ENCODE data around the gene GRM3. TPM values are rescaled to one million over a fixed set of nuclear protein-coding genes. Genes with fewer than 3 reads are reported as not detected.

GRM3 gene
- total and polyA plus RNA-seq, 5 donors from 2014 or later: not detected

GRCh38 chr7:86664991-86665390, 21.3 kb downstream of the GRM3 start:
- Histone ChIP-seq H3K36me3 (ENCODE audit: control insufficient read depth, insufficient read depth, low read length) (no peaks in the 10 kb centered on the region), H3K4me3 (ENCODE audit: low read depth, low read length) (no peak overlapping the region), H3K27me3 (ENCODE audit: control insufficient read depth, insufficient read depth, low read length) (no peaks in the 10 kb centered on the region), H3K27ac (ENCODE audit: insufficient read depth, low read length, poor library complexity, severe bottlenecking) (no peak overlapping the region), H3K9me3 (ENCODE audit: control insufficient read depth in 2 of 2, low read length in 2 of 2) (no peaks in the 10 kb centered on the region), H3K4me1 (ENCODE audit: control insufficient read depth, insufficient read depth, low read length, poor library complexity, severe bottlenecking) (no peaks in the 10 kb centered on the region)
- Mint-ChIP-seq H3K4me1 (no peaks in the 10 kb centered on the region), H3K36me3 (no peaks in the 10 kb centered on the region), H3K27me3 (no peaks in the 10 kb centered on the region), H3K4me3 (no peak overlapping the region), H3K27ac (no peak overlapping the region), H3K9me3 (peaks cover 0 to 4% (median 0%) of the 10 kb centered on the region in 7 donors)
- ATAC-seq (ENCODE audit: low read depth in 2 of 2) (no peak), DNase-seq (no peak)

DNA sequence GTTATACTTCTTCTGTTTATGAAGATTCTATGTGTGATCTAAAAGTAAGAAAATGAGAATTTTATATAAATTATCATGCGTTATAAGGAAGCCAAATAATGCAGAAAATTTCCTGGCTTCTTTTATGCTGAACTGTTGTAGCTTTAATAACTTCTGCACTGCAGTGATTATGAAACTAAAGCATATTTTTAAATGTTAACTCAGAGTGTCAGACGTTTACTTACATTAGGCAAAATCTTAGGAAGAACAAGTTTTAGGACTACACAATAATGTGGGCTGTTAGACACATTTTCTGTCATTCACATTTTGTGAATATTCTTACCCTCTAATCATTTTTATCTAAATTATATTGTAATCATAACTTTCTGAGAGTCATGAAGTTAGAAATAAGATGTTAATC, 22.0 kb downstream of the GRM3 start:
- Histone ChIP-seq H3K9me3 (ENCODE audit: control insufficient read depth in 2 of 2, low read length in 2 of 2) (no peaks in the 10 kb centered on the region), H3K36me3 (ENCODE audit: control insufficient read depth, insufficient read depth, low read length) (no peaks in the 10 kb centered on the region), H3K4me1 (ENCODE audit: control insufficient read depth, insufficient read depth, low read length, poor library complexity, severe bottlenecking) (no peaks in the 10 kb centered on the region), H3K27me3 (ENCODE audit: control insufficient read depth, insufficient read depth, low read length) (no peaks in the 10 kb centered on the region), H3K4me3 (ENCODE audit: low read depth, low read length) (no peak overlapping the region), H3K27ac (ENCODE audit: insufficient read depth, low read length, poor library complexity, severe bottlenecking) (no peak overlapping the region)
- no peak overlapping the region for H3K4me3 Mint-ChIP-seq
- no peak for ATAC-seq (ENCODE audit: low read depth in 2 of 2)
- no peak overlapping the region for H3K27ac Mint-ChIP-seq
- H3K27me3 Mint-ChIP-seq: no peaks in the 10 kb centered on the region
- peaks cover 0 to 7% (median 0%) of the 10 kb centered on the region in 7 donors for H3K9me3 Mint-ChIP-seq
- H3K36me3 Mint-ChIP-seq: no peaks in the 10 kb centered on the region
- no peak for DNase-seq
- no peaks in the 10 kb centered on the region for H3K4me1 Mint-ChIP-seq

DNA sequence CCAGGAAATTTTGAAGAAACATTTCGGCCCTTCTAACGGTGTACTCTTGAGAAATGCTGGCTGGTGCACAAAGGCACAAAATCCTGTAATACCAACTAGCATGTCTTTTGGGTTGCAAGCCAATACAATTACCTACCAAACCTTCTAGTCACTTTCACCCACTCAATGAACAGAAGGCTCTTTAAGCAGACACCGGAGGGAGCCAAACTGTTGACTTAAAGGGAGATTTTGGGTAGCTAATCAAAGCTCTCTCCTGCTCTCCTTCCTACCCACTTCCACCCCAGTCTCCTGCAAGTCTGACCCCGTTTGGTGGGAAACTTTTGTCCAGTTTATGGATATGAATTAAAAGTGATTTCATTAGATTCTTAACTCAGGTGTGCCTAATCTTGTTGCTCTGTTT, 24.0 kb downstream of the GRM3 start:
- Mint-ChIP-seq H3K36me3 (no peaks in the 10 kb centered on the region), H3K27me3 (no peaks in the 10 kb centered on the region), H3K27ac (no peak overlapping the region), H3K9me3 (peaks cover 0 to 7% (median 0%) of the 10 kb centered on the region in 7 donors), H3K4me1 (no peaks in the 10 kb centered on the region), H3K4me3 (no peak overlapping the region)
- Histone ChIP-seq H3K4me3 (ENCODE audit: low read depth, low read length) (no peak overlapping the region), H3K9me3 (ENCODE audit: control insufficient read depth in 2 of 2, low read length in 2 of 2) (no peaks in the 10 kb centered on the region), H3K27ac (ENCODE audit: insufficient read depth, low read length, poor library complexity, severe bottlenecking) (no peak overlapping the region), H3K4me1 (ENCODE audit: control insufficient read depth, insufficient read depth, low read length, poor library complexity, severe bottlenecking) (no peaks in the 10 kb centered on the region), H3K27me3 (ENCODE audit: control insufficient read depth, insufficient read depth, low read length) (no peaks in the 10 kb centered on the region), H3K36me3 (ENCODE audit: control insufficient read depth, insufficient read depth, low read length) (no peaks in the 10 kb centered on the region)
- ATAC-seq (ENCODE audit: low read depth in 2 of 2) (no peak), DNase-seq (no peak)

DNA sequence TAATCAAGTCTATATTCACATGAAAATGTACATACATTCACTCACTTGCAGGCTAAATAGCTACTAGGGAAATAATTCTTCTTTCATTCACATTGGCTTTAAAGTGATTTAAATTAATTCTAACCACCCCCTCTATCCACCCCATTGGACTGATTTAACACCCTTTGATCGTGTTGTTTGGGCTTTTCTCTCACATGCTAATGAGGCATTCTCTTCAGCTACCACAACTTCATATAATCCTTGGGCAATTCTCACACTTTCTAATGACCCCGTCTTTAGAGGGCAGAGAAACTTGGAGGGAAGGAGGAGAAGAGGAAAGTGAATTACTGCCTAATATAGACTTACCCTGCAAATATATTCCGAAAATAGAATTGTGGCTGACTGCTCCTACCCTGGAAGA, 24.6 kb downstream of the GRM3 start:
- no peak overlapping the region for H3K4me3 Mint-ChIP-seq
- ATAC-seq (ENCODE audit: low read depth in 2 of 2): no peak
- no peaks in the 10 kb centered on the region for H3K27me3 Mint-ChIP-seq
- no peak overlapping the region for H3K27ac ChIP-seq (ENCODE audit: insufficient read depth, low read length, poor library complexity, severe bottlenecking)
- peaks cover 0 to 7% (median 3%) of the 10 kb centered on the region in 7 donors for H3K9me3 Mint-ChIP-seq
- DNase-seq: no peak
- no peaks in the 10 kb centered on the region for H3K27me3 ChIP-seq (ENCODE audit: control insufficient read depth, insufficient read depth, low read length)
- no peak overlapping the region for H3K27ac Mint-ChIP-seq
- no peaks in the 10 kb centered on the region for H3K36me3 ChIP-seq (ENCODE audit: control insufficient read depth, insufficient read depth, low read length)
- no peaks in the 10 kb centered on the region for H3K9me3 ChIP-seq (ENCODE audit: control insufficient read depth in 2 of 2, low read length in 2 of 2)
- no peaks in the 10 kb centered on the region for H3K36me3 Mint-ChIP-seq
- no peaks in the 10 kb centered on the region for H3K4me1 Mint-ChIP-seq
- no peaks in the 10 kb centered on the region for H3K4me1 ChIP-seq (ENCODE audit: control insufficient read depth, insufficient read depth, low read length, poor library complexity, severe bottlenecking)
- no peak overlapping the region for H3K4me3 ChIP-seq (ENCODE audit: low read depth, low read length)

DNA sequence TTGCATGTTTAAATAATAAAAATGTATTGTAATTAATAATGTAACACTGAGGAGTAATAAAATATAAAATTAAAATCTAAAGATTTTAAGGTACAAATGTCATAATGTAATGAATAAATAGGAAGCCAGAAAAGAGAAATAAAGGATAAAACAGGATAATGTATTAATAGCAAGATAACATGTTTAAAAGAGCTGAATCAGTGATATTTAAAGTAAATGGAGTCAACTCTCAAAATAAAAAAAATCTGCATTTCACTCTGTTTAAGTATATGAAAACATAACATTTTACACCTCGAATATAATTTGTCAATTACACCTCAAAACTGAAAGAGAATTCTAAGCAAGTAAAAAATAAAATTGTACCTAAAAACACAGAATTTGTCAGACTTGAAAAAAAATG, 44.1 kb downstream of the GRM3 start:
- Histone ChIP-seq H3K9me3 (ENCODE audit: control insufficient read depth in 2 of 2, low read length in 2 of 2) (no peaks in the 10 kb centered on the region), H3K36me3 (ENCODE audit: control insufficient read depth, insufficient read depth, low read length) (no peaks in the 10 kb centered on the region), H3K27me3 (ENCODE audit: control insufficient read depth, insufficient read depth, low read length) (no peaks in the 10 kb centered on the region), H3K4me3 (ENCODE audit: low read depth, low read length) (no peak overlapping the region), H3K4me1 (ENCODE audit: control insufficient read depth, insufficient read depth, low read length, poor library complexity, severe bottlenecking) (no peaks in the 10 kb centered on the region), H3K27ac (ENCODE audit: insufficient read depth, low read length, poor library complexity, severe bottlenecking) (no peak overlapping the region)
- H3K36me3 Mint-ChIP-seq: no peaks in the 10 kb centered on the region
- DNase-seq: no peak
- no peak overlapping the region for H3K4me3 Mint-ChIP-seq
- H3K4me1 Mint-ChIP-seq: no peaks in the 10 kb centered on the region
- no peak overlapping the region for H3K27ac Mint-ChIP-seq
- peaks cover 0 to 5% (median 0%) of the 10 kb centered on the region in 7 donors for H3K9me3 Mint-ChIP-seq
- ATAC-seq (ENCODE audit: low read depth in 2 of 2): no peak
- H3K27me3 Mint-ChIP-seq: no peaks in the 10 kb centered on the region

GRCh38 chr7:86689363-86689762, 45.7 kb downstream of the GRM3 start:
- no peak overlapping the region for H3K27ac Mint-ChIP-seq
- no peaks in the 10 kb centered on the region for H3K4me1 ChIP-seq (ENCODE audit: control insufficient read depth, insufficient read depth, low read length, poor library complexity, severe bottlenecking)
- peaks cover 0 to 3% (median 0%) of the 10 kb centered on the region in 7 donors for H3K9me3 Mint-ChIP-seq
- DNase-seq: no peak
- no peaks in the 10 kb centered on the region for H3K27me3 ChIP-seq (ENCODE audit: control insufficient read depth, insufficient read depth, low read length)
- no peak overlapping the region for H3K27ac ChIP-seq (ENCODE audit: insufficient read depth, low read length, poor library complexity, severe bottlenecking)
- no peaks in the 10 kb centered on the region for H3K4me1 Mint-ChIP-seq
- H3K27me3 Mint-ChIP-seq: no peaks in the 10 kb centered on the region
- H3K4me3 Mint-ChIP-seq: no peak overlapping the region
- H3K36me3 ChIP-seq (ENCODE audit: control insufficient read depth, insufficient read depth, low read length): no peaks in the 10 kb centered on the region
- ATAC-seq (ENCODE audit: low read depth in 2 of 2): no peak
- H3K9me3 ChIP-seq (ENCODE audit: control insufficient read depth in 2 of 2, low read length in 2 of 2): no peaks in the 10 kb centered on the region
- H3K4me3 ChIP-seq (ENCODE audit: low read depth, low read length): no peak overlapping the region
- H3K36me3 Mint-ChIP-seq: no peaks in the 10 kb centered on the region

- H3K9me3 Mint-ChIP-seq: peaks cover 0 to 3% (median 0%) of the 10 kb centered on the region in 7 donors
- no peak overlapping the region for H3K27ac Mint-ChIP-seq
- no peak overlapping the region for H3K4me3 Mint-ChIP-seq
- no peaks in the 10 kb centered on the region for H3K27me3 ChIP-seq (ENCODE audit: control insufficient read depth, insufficient read depth, low read length)
- H3K27me3 Mint-ChIP-seq: no peaks in the 10 kb centered on the region
- H3K36me3 Mint-ChIP-seq: no peaks in the 10 kb centered on the region
- H3K36me3 ChIP-seq (ENCODE audit: control insufficient read depth, insufficient read depth, low read length): no peaks in the 10 kb centered on the region
- DNase-seq: no peak
- no peak for ATAC-seq (ENCODE audit: low read depth in 2 of 2)
- no peaks in the 10 kb centered on the region for H3K4me1 ChIP-seq (ENCODE audit: control insufficient read depth, insufficient read depth, low read length, poor library complexity, severe bottlenecking)
- no peaks in the 10 kb centered on the region for H3K9me3 ChIP-seq (ENCODE audit: control insufficient read depth in 2 of 2, low read length in 2 of 2)
- H3K4me3 ChIP-seq (ENCODE audit: low read depth, low read length): no peak overlapping the region
- H3K27ac ChIP-seq (ENCODE audit: insufficient read depth, low read length, poor library complexity, severe bottlenecking): no peak overlapping the region
- no peaks in the 10 kb centered on the region for H3K4me1 Mint-ChIP-seq
Observed at GRCh38 chr7:86692755-86693154, 49.0 kb downstream of the GRM3 start.

DNA sequence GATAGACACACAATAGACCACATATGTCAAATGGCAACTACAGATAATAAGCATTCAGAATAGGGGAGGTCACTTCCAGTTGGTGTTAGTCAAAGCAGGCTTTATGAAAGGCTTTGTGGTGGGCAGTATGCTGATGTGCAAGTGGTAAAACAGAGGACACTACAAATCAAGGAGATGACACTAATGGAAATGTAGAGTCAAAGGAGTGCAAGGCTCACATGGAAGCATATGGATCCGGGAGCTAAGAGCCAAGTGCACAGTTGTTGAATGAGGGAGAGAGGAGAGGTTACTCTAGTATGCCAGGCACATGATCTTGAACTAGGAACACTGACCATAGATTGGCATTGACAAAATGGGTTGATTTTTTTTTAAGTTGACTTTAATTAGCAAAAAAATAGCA, 62.7 kb downstream of the GRM3 start:
- no peaks in the 10 kb centered on the region for H3K36me3 ChIP-seq (ENCODE audit: control insufficient read depth, insufficient read depth, low read length)
- H3K27ac Mint-ChIP-seq: no peak overlapping the region

More for the DNA sequence above, 62.7 kb downstream of the GRM3 start:
- peaks cover 0 to 4% (median 0%) of the 10 kb centered on the region in 7 donors for H3K9me3 Mint-ChIP-seq
- H3K4me3 Mint-ChIP-seq: no peak overlapping the region
- DNase-seq (no peak), ATAC-seq (ENCODE audit: low read depth in 2 of 2) (no peak)
- no peaks in the 10 kb centered on the region for H3K4me1 Mint-ChIP-seq
- H3K36me3 Mint-ChIP-seq: no peaks in the 10 kb centered on the region
- Histone ChIP-seq H3K27ac (ENCODE audit: insufficient read depth, low read length, poor library complexity, severe bottlenecking) (no peak overlapping the region), H3K27me3 (ENCODE audit: control insufficient read depth, insufficient read depth, low read length) (no peaks in the 10 kb centered on the region), H3K4me3 (ENCODE audit: low read depth, low read length) (no peak overlapping the region), H3K9me3 (ENCODE audit: control insufficient read depth in 2 of 2, low read length in 2 of 2) (no peaks in the 10 kb centered on the region), H3K4me1 (ENCODE audit: control insufficient read depth, insufficient read depth, low read length, poor library complexity, severe bottlenecking) (no peaks in the 10 kb centered on the region)
- H3K27me3 Mint-ChIP-seq: no peaks in the 10 kb centered on the region

Data from CD4-positive, CD25-positive, alpha-beta regulatory T cell (primary cell).